Measurements from ENCODE around the gene DPM3. TPM values are rescaled to one million over a fixed set of nuclear protein-coding genes. Genes with fewer than 3 reads are reported as not detected.
A peak's percentile ranks its signal among the peaks of the same experiment; 100 is the strongest.

The DPM3 gene
- total and polyA plus RNA-seq, 2 experiments from 2014 or later, result 96.3 to 121 TPM

- TF ChIP-seq EZH2 (IDR thresholded peaks at IDR 0.05; ENCODE audit: borderline replicate concordance) (no peak), CTCF (IDR thresholded peaks at IDR 0.05; ENCODE audit: poor library complexity) (no peak), EZH2phosphoT487 (IDR thresholded peaks at IDR 0.05; ENCODE audit: low read depth, severe bottlenecking, unreplicated experiment) (no peak)
- Histone ChIP-seq H3K4me1 (ENCODE audit: insufficient read depth) (peaks cover 18% of the 10 kb centered on the region), H3K27me3 (no peaks in the 10 kb centered on the region), H2AFZ (no peak overlapping the region), H3K4me2 (peak overlapping the region; percentile 58), H3K4me3 (no peak overlapping the region), H3K9me3 (ENCODE audit: low read depth) (no peaks in the 10 kb centered on the region), H3K9me2 (replicated peaks; ENCODE audit: insufficient read depth) (no peaks in the 10 kb centered on the region), H3K79me2 (no peaks in the 10 kb centered on the region), H3K36me3 (replicated peaks; ENCODE audit: insufficient read depth, low read depth) (no peaks in the 10 kb centered on the region), H4K20me1 (ENCODE audit: insufficient read depth, poor library complexity, severe bottlenecking) (no peaks in the 10 kb centered on the region), H3K27ac (peak overlapping the region; percentile 60)
- 75% methylated on average over 14 of the region's 14 CpGs for WGBS (ENCODE audit: low lambda C conversion rate, missing lambda C conversion rate)
- DNase-seq (ENCODE audit: low spot score), result no peak
Observed at GRCh38 chr1:155186794-155187455, 46.6 kb upstream of the DPM3 start.

DNA sequence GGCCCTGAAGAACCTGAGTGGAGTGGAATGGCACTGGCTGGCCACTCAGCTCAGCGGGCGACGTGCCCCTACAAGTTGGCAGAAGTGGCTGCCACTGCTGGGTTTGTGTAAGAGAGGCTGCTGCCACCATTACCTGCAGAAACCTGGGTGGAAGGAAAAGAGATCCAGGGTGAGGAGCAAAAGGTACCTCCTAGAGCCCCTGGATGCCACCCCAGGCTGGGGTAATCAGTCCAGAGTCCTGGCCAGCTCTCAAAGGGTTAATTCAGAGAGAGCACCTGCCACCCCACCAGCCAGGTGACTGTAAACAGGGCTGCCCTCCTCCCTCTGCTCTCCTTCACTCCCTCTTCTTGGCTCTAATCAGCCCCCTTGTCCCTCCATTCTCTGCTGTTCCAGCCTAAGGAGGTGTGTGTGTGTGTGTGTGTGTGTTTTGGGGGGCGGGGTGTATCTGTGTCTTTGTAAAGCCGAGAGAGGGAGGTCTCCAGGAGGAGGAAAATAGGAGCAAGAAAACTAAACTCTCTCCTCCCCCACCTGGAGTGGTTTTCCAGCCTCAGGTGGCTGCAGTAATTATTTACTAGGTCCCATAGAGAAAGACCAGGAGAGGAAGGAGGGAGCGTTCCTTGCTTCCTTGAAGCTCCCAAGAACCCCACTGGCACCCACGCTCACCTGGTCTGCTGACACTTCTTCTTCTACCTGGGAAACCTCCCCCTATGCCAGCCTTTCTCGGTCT is 45.9 kb upstream of the DPM3 start:
- Histone ChIP-seq H3K27me3 (no peaks in the 10 kb centered on the region), H3K9me3 (ENCODE audit: low read depth) (no peaks in the 10 kb centered on the region), H3K9me2 (replicated peaks; ENCODE audit: insufficient read depth) (no peaks in the 10 kb centered on the region), H2AFZ (no peak overlapping the region), H4K20me1 (ENCODE audit: insufficient read depth, poor library complexity, severe bottlenecking) (no peaks in the 10 kb centered on the region), H3K27ac (peak overlapping the region; percentile 60), H3K36me3 (replicated peaks; ENCODE audit: insufficient read depth, low read depth) (no peaks in the 10 kb centered on the region), H3K79me2 (no peaks in the 10 kb centered on the region), H3K4me3 (no peak overlapping the region), H3K4me1 (ENCODE audit: insufficient read depth) (peaks cover 18% of the 10 kb centered on the region), H3K4me2 (peak overlapping the region; percentile 58)
- no peak for TF ChIP-seq EZH2phosphoT487 (IDR thresholded peaks at IDR 0.05; ENCODE audit: low read depth, severe bottlenecking, unreplicated experiment)
- TF ChIP-seq EZH2 (IDR thresholded peaks at IDR 0.05; ENCODE audit: borderline replicate concordance), result no peak
- TF ChIP-seq CTCF (IDR thresholded peaks at IDR 0.05; ENCODE audit: poor library complexity), result no peak
- DNase-seq (ENCODE audit: low spot score), result peak; percentile 54
- WGBS (ENCODE audit: low lambda C conversion rate, missing lambda C conversion rate), result 57% methylated on average over 8 of the region's 8 CpGs

DNA sequence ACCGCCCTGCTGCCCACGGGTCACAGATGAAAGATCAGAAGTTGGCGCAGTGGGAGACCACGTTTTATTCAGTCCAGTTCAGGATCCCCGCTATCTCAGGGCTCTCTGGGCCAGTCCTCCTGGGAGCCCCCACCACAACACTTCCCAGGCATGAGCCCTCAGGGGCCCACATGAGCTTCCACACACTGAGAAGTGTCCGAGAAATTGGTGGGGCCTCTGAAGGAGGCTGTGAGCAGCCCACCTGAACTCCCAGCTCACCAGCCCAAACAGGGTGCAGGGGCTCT is 45.4 kb upstream of the DPM3 start:
- Histone ChIP-seq H4K20me1 (ENCODE audit: insufficient read depth, poor library complexity, severe bottlenecking) (no peaks in the 10 kb centered on the region), H3K4me1 (ENCODE audit: insufficient read depth) (peaks cover 18% of the 10 kb centered on the region), H3K4me3 (no peak overlapping the region), H3K27me3 (no peaks in the 10 kb centered on the region), H3K27ac (peak overlapping the region; percentile 60), H3K9me2 (replicated peaks; ENCODE audit: insufficient read depth) (no peaks in the 10 kb centered on the region), H3K4me2 (peak overlapping the region; percentile 58), H3K9me3 (ENCODE audit: low read depth) (no peaks in the 10 kb centered on the region), H2AFZ (no peak overlapping the region), H3K79me2 (no peaks in the 10 kb centered on the region), H3K36me3 (replicated peaks; ENCODE audit: insufficient read depth, low read depth) (no peaks in the 10 kb centered on the region)
- TF ChIP-seq CTCF (IDR thresholded peaks at IDR 0.05; ENCODE audit: poor library complexity) (no peak), EZH2phosphoT487 (IDR thresholded peaks at IDR 0.05; ENCODE audit: low read depth, severe bottlenecking, unreplicated experiment) (no peak), EZH2 (IDR thresholded peaks at IDR 0.05; ENCODE audit: borderline replicate concordance) (no peak)
- DNase-seq (ENCODE audit: low spot score), result no peak
- 71% methylated on average over 6 of the region's 6 CpGs for WGBS (ENCODE audit: low lambda C conversion rate, missing lambda C conversion rate)
